Lung (tissue), 12 donors: ENCODE results near the gene TMEM129. TPM values are rescaled to one million over a fixed set of nuclear protein-coding genes. Genes with fewer than 3 reads are reported as not detected.

Experiments used
- ATAC-seq: fragments of 200-7000 bp; cut with Tn5 transposase; one replicate; pipeline ENCODE4 v1.9.1; 2020; ENCODE audit warnings: moderate number of reproducible peaks; ENCODE audit not compliant: insufficient read depth, low FRiP score
- DNase-seq, 3 donors: peaks; one replicate each; pipeline ENCODE4 v3.0.0-alpha.2; 2013 to 2017
- H3K27ac ChIP-seq, 2 donors: one replicate each; pipeline ENCODE4 v1.5.1; 2013; ENCODE audit warnings: mild to moderate bottlenecking in 2 of 2, moderate library complexity in 2 of 2, control low read depth in 1 of 2, inconsistent platforms in 1 of 2, low read depth in 1 of 2, low read length in 1 of 2
- H3K27me3 ChIP-seq, 3 donors: one replicate each; pipeline ENCODE4 v1.5.1; 2013; ENCODE audit warnings: low read length in 2 of 3; ENCODE audit not compliant: control insufficient read depth in 3 of 3, insufficient read depth in 3 of 3
- H3K36me3 ChIP-seq, 4 donors: one replicate each; pipeline ENCODE4 v1.5.1; 2013; ENCODE audit warnings: low read length in 4 of 4, mild to moderate bottlenecking in 1 of 4, moderate library complexity in 1 of 4; ENCODE audit not compliant: control insufficient read depth in 4 of 4, insufficient read depth in 4 of 4
- H3K4me1 ChIP-seq, 5 donors: one replicate each; pipeline ENCODE4 v1.5.1; 2013; ENCODE audit warnings: low read length in 5 of 5, mild to moderate bottlenecking in 2 of 5, moderate library complexity in 1 of 5; ENCODE audit not compliant: control insufficient read depth in 5 of 5, insufficient read depth in 5 of 5
- H3K4me3 ChIP-seq: one replicate; pipeline ENCODE4 v1.5.1; 2013; ENCODE audit warnings: mild to moderate bottlenecking, control low read depth, moderate library complexity
- H3K9ac ChIP-seq, 2 donors: one replicate each; pipeline ENCODE4 v1.5.1; 2013; ENCODE audit warnings: low read length in 2 of 2, control low read depth in 1 of 2; ENCODE audit not compliant: insufficient read depth in 1 of 2
- H3K9me3 ChIP-seq, 4 donors: one replicate each; pipeline ENCODE4 v1.5.1; 2013; ENCODE audit warnings: low read length in 3 of 4, mild to moderate bottlenecking in 1 of 4, moderate library complexity in 1 of 4; ENCODE audit not compliant: control insufficient read depth in 4 of 4, insufficient read depth in 3 of 4
- WGBS, 2 donors: extraction: QIAGEN DNeasy Blood & Tissue Kit; methylation state at CpG; one replicate each; pipeline ENCODE4 v1.1.7; 2013; 5-methylcytosine and 5-hydroxymethylcytosine counted together
- polyA plus RNA-seq, 2 donors: library from polyadenylated mRNA; stranded (reverse); fragments of 200-250 nt; gene quantifications; one replicate each; pipeline ENCODE4 v1.2.1, GENCODE V29; 2013
- total RNA-seq, 2 donors: library from RNA; depleted of rRNA in 1 of 2; stranded (reverse); fragments of >200 nt in 1 of 2; gene quantifications; one replicate each; pipeline ENCODE4 v1.2.1, GENCODE V29; 2014 to 2021
- TF ChIP-seq, protein P1 (sequence below): IDR thresholded peaks from 2 replicates; pipeline ENCODE4 v1.5.1; 2012; ENCODE audit warnings: mild to moderate bottlenecking; ENCODE audit errors: control extremely low read depth, extremely low read depth
- donor health status: control.
- donor health status: control.
- donor health status: Bipolar disorder and iron deficiency.
- donor health status: healthy.
- donor health status: DM: yes; HTN: yes; CAD: no.

The TMEM129 gene
- total and polyA plus RNA-seq, 4 donors, result 16.6 to 45.2 (median 37.8) TPM

DNA sequence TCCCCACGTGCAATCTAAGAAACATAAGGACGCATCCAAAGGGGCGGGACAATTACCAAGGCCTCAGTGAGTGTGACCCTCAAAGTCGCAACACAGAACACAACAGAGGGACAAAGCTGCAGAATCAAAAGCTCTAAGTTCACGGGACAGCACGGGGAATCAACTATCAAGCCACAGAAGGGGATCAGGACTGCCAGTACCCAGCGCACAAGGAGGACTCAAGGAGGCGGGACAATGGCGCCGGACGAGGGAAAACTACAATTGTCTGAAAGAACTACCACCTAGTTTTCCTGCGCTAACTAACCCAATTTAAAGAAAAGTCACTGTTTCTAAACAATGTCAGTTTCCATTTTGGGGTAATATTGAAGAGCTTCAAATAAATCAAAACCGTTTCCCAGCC lies 38.3 kb downstream of the TMEM129 start:
- H3K27me3 ChIP-seq, result no peaks in the 10 kb centered on the region
- WGBS, 2 donors, result 87 to 90% methylated on average over 13 of the region's 13 CpGs

DNA sequence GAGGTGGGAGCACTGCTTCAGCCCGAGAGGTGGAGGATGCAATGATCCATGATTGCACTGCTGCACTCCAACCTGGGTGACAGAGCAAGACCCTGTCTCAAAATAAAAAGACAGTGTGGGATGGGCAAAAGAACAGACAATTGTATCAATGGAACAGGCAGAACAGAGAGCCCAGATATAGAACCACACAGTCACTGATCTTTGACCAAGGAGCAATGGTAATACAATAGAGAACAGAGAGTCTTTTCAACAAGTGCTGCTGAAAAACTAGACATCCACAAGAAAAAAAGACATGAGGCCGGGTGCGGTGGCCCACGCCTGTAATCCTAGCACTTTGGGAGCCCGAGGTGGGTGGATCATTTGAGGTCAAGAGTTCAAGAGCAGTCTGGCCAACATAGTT lies 42.9 kb downstream of the TMEM129 start:
- ATAC-seq (no peak), DNase-seq (no peak)
- H3K27me3 ChIP-seq, result no peaks in the 10 kb centered on the region
- WGBS, 2 donors, result 85 to 97% methylated on average over 5 of the region's 5 CpGs
- H3K27ac ChIP-seq, result no peak overlapping the region
- H3K9ac ChIP-seq, result no peak overlapping the region
- no peak overlapping the region for H3K4me3 ChIP-seq
- H3K36me3 ChIP-seq, result no peaks in the 10 kb centered on the region
- TF ChIP-seq, protein P1, sequence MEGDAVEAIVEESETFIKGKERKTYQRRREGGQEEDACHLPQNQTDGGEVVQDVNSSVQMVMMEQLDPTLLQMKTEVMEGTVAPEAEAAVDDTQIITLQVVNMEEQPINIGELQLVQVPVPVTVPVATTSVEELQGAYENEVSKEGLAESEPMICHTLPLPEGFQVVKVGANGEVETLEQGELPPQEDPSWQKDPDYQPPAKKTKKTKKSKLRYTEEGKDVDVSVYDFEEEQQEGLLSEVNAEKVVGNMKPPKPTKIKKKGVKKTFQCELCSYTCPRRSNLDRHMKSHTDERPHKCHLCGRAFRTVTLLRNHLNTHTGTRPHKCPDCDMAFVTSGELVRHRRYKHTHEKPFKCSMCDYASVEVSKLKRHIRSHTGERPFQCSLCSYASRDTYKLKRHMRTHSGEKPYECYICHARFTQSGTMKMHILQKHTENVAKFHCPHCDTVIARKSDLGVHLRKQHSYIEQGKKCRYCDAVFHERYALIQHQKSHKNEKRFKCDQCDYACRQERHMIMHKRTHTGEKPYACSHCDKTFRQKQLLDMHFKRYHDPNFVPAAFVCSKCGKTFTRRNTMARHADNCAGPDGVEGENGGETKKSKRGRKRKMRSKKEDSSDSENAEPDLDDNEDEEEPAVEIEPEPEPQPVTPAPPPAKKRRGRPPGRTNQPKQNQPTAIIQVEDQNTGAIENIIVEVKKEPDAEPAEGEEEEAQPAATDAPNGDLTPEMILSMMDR, result no peak
- H3K4me1 ChIP-seq, result peaks cover 0 to 6% (median 0%) of the 10 kb centered on the region in 5 donors
- no peaks in the 10 kb centered on the region for H3K9me3 ChIP-seq

More for the DNA sequence above, 38.3 kb downstream of the TMEM129 start:
- no peak overlapping the region for H3K27ac ChIP-seq
- no peaks in the 10 kb centered on the region for H3K9me3 ChIP-seq
- TF ChIP-seq, protein P1, result no peak
- ATAC-seq, result no peak
- no peaks in the 10 kb centered on the region for H3K36me3 ChIP-seq
- peak overlapping the region in 1 of 2 donors; percentile 46 for H3K9ac ChIP-seq
- H3K4me3 ChIP-seq, result no peak overlapping the region
- peaks cover 0 to 14% (median 4%) of the 10 kb centered on the region in 5 donors for H3K4me1 ChIP-seq
- DNase-seq, result no peak

DNA sequence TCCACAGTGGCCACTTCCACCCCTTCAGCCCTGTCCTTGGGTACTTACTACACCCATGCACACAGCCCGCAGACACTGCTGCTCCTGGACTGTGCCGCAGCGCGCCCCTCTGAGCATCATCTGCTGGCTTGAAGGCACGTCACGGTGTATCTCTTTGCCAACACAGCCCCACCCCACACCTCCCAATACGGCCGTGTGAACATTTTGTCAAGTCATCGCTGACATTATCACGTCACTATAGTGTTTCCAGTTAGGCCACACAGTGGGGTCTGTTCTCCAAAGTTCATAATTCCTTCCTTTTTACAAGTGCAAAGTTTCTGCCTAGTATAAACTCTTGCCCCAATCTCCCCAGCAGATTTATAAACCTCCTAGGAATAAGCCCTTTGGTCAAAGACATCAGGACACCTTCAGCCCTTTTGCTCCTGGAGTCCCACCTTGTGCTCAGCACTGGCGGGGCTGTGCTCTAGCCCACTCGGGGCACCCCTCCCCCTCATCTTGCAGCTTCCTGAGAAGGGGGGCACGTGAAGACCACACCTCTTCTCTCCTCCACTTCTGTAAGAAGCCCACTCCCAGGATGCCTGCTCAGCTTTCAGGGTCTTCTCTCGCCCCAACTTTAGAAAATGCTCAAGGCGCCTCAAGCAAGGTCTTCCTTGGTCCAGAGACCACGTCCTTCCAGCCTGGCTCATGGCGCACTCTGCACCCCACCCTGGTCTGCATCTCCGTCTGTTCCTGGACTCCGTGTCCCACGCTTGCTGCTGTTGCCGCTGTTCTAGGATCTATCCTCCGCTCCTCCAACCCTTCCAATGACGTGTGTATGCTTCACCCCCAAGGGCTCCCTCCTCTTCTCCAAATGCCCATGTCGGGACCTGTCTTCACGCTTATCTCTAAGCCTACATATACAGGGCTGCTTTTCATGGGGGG lies 44.3 kb downstream of the TMEM129 start:
- H3K27ac ChIP-seq, result no peak overlapping the region
- H3K4me3 ChIP-seq, result no peak overlapping the region
- H3K36me3 ChIP-seq, result no peaks in the 10 kb centered on the region
- H3K9ac ChIP-seq, result no peak overlapping the region
- TF ChIP-seq, protein P1, result no peak
- no peaks in the 10 kb centered on the region for H3K27me3 ChIP-seq
- WGBS, 2 donors, result 74 to 75% methylated on average over 25 of the region's 25 CpGs
- ATAC-seq, result no peak
- no peak for DNase-seq
- H3K9me3 ChIP-seq, result no peaks in the 10 kb centered on the region
- H3K4me1 ChIP-seq, result peaks cover 0 to 6% (median 0%) of the 10 kb centered on the region in 5 donors
